WTC11 (cell line): ENCODE data around the gene AP2S1. TPM values are rescaled to one million over a fixed set of nuclear protein-coding genes. Genes with fewer than 3 reads are reported as not detected.

Experiments used
- ATAC-seq: fragments of 200-7000 bp; cut with Tn5 transposase; 2 replicates; pipeline ENCODE4 v1.10.0; 2021; ENCODE audit warnings: mild to moderate bottlenecking, moderate library complexity
- CTCF ChIA-PET: fragments of 300-600 bp; sonication (Branson Sonifier 250); formaldehyde crosslinking; loops from one replicate; lab custom pipeline; 2021; ENCODE audit warnings: antibody characterized with exemption; lab: Charles Lee
- POLR2A ChIA-PET: fragments of 350-600 bp; sonication (Branson Sonifier 250); formaldehyde crosslinking; loops from one replicate; lab custom pipeline; 2021; ENCODE audit warnings: antibody characterized with exemption; lab: Charles Lee
- DNase-seq: peaks from one replicate; pipeline ENCODE4 v3.0.0; 2021; ENCODE audit warnings: low spot score
- H3K27ac Mint-ChIP-seq: 2 replicates; pipeline ENCODE4 v1.8.0; 2021; ENCODE audit warnings: mixed read lengths
- H3K27me3 Mint-ChIP-seq: 2 replicates; pipeline ENCODE4 v1.8.0; 2021; ENCODE audit warnings: low read depth, mild to moderate bottlenecking, moderate library complexity, mixed read lengths
- H3K36me3 Mint-ChIP-seq: 2 replicates; pipeline ENCODE4 v1.8.0; 2021; ENCODE audit warnings: mixed read lengths
- H3K4me1 Mint-ChIP-seq: 2 replicates; pipeline ENCODE4 v1.8.0; 2022; ENCODE audit warnings: mixed read lengths
- H3K4me3 Mint-ChIP-seq: 2 replicates; pipeline ENCODE4 v1.8.0; 2021; ENCODE audit warnings: mild to moderate bottlenecking, moderate library complexity, mixed read lengths
- H3K9me3 Mint-ChIP-seq: 2 replicates; pipeline ENCODE4 v1.8.0; 2021; ENCODE audit warnings: mixed read lengths
- AFF4 ChIP-seq: sonication (generic); formaldehyde crosslinking; IDR thresholded peaks from 2 replicates; pipeline ENCODE4 v1.8.1; 2023; ENCODE audit warnings: mild to moderate bottlenecking, missing genetic modification reagents, borderline replicate concordance
- ATF6 ChIP-seq: sonication (generic); formaldehyde crosslinking; IDR thresholded peaks from 2 replicates; pipeline ENCODE4 v1.8.1; 2023; ENCODE audit warnings: mild to moderate bottlenecking, missing genetic modification reagents
- ETV6 ChIP-seq: sonication (generic); formaldehyde crosslinking; IDR thresholded peaks from 2 replicates; pipeline ENCODE4 v1.8.1; 2022; ENCODE audit warnings: mild to moderate bottlenecking, missing genetic modification reagents
- GABPB1 ChIP-seq: sonication (generic); formaldehyde crosslinking; IDR thresholded peaks from 2 replicates; pipeline ENCODE4 v1.8.1; 2023; ENCODE audit warnings: mild to moderate bottlenecking, missing genetic modification reagents
- GRHL2 ChIP-seq: fragments of 250-450 bp; sonication (Bioruptor Pico); IDR thresholded peaks from 2 replicates; pipeline ENCODE4 v1.8.0; 2022; ENCODE audit warnings: mild to moderate bottlenecking, moderate library complexity; ENCODE audit not compliant: insufficient replicate concordance, severe bottlenecking
- HMGA2 ChIP-seq: fragments of 250-450 bp; sonication (Bioruptor Pico); IDR thresholded peaks from 2 replicates; pipeline ENCODE4 v1.4.0; 2021; ENCODE audit warnings: mild to moderate bottlenecking, moderate library complexity
- JAZF1 ChIP-seq: fragments of 250-450 bp; sonication (Bioruptor Pico); IDR thresholded peaks from 2 replicates; pipeline ENCODE4 v1.9.0; 2021; ENCODE audit warnings: moderate library complexity, mild to moderate bottlenecking, inconsistent platforms
- MAX ChIP-seq: sonication (generic); formaldehyde crosslinking; IDR thresholded peaks from 2 replicates; pipeline ENCODE4 v1.8.0; 2022; ENCODE audit warnings: mild to moderate bottlenecking, missing genetic modification reagents
- ZNF121 ChIP-seq: sonication (generic); formaldehyde crosslinking; IDR thresholded peaks from 2 replicates; pipeline ENCODE4 v1.8.0; 2023; ENCODE audit warnings: missing genetic modification reagents
- ZNF317 ChIP-seq: sonication (generic); formaldehyde crosslinking; IDR thresholded peaks from 2 replicates; pipeline ENCODE4 v1.8.1; 2023; ENCODE audit warnings: low read depth, mild to moderate bottlenecking, moderate library complexity, missing genetic modification reagents, borderline replicate concordance
- ZNF396 ChIP-seq: fragments of 250-450 bp; sonication (Bioruptor Pico); IDR thresholded peaks from 2 replicates; pipeline ENCODE4 v1.8.0; 2021; ENCODE audit warnings: mild to moderate bottlenecking, moderate library complexity, borderline replicate concordance
- ZSCAN18 ChIP-seq: fragments of 250-450 bp; sonication (Bioruptor Pico); IDR thresholded peaks from 2 replicates; pipeline ENCODE4 v2.1.2; 2022; ENCODE audit warnings: mild to moderate bottlenecking, moderate library complexity
- total RNA-seq: library from RNA; stranded (reverse); gene quantifications from 3 replicates; pipeline ENCODE4 v1.2.3, GENCODE V29; 2021
- TF ChIP-seq, protein P1 (sequence below): sonication (generic); formaldehyde crosslinking; IDR thresholded peaks from 2 replicates; pipeline ENCODE4 v1.8.0; 2022; ENCODE audit warnings: missing genetic modification reagents
- TF ChIP-seq, protein P2 (sequence below): fragments of 200-600 bp; IDR thresholded peaks from 2 replicates; pipeline ENCODE4 v1.8.0; 2022; ENCODE audit warnings: antibody characterized with exemption
- TF ChIP-seq, protein P3 (sequence below): fragments of 250-450 bp; sonication (Bioruptor Pico); IDR thresholded peaks from 2 replicates; pipeline ENCODE4 v1.9.0; 2021; ENCODE audit warnings: moderate library complexity, mild to moderate bottlenecking, inconsistent platforms, borderline replicate concordance
- TF ChIP-seq, protein P4 (sequence below): sonication (generic); formaldehyde crosslinking; IDR thresholded peaks from 2 replicates; pipeline ENCODE4 v1.8.1; 2022; ENCODE audit warnings: missing genetic modification reagents, borderline replicate concordance

The AP2S1 gene
- total RNA-seq, 1 experiment from 2014 or later, result 249 TPM

DNA sequence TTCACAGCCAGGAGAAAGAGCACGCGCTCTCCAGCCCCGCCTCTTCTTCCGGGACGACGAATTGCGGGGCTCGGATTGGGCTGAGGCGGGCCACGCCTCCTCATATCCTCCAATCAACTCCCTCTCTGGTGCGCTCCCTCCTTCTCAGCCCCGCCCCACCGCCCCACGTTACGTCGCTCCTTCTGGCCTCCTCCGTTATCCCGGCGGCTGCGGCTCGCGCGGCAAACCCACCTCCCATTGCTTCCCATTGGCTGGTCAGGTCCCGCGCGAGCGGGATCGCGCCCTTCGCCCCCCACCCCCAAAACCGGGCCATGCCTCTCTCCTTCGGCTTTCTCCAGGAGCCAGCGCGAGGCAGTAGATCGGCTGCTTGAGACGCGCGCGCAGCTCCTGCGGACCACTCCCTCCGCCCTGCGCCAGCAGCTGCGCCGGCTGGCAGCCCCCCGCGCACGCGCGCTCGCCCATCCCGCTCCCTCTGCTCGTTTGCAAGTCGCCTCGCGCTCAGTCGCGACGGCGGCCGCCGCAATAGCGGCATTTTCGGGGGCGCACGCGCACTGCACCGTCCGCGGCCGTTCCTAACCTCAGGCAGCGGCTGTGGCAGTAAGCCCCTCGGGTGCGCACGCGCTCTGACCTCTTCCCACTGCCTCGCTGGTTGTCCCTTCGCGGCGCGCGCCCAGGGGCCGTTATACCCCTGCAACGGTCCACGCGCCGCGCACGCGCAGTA, 9.6 kb upstream of the AP2S1 start (continued):
- TF ChIP-seq ZSCAN18 (CRISPR knock-in tag) (no peak), MAX (CRISPR knock-in tag) (peak; percentile 99), ATF6 (no peak)
- TF ChIP-seq, protein P1, sequence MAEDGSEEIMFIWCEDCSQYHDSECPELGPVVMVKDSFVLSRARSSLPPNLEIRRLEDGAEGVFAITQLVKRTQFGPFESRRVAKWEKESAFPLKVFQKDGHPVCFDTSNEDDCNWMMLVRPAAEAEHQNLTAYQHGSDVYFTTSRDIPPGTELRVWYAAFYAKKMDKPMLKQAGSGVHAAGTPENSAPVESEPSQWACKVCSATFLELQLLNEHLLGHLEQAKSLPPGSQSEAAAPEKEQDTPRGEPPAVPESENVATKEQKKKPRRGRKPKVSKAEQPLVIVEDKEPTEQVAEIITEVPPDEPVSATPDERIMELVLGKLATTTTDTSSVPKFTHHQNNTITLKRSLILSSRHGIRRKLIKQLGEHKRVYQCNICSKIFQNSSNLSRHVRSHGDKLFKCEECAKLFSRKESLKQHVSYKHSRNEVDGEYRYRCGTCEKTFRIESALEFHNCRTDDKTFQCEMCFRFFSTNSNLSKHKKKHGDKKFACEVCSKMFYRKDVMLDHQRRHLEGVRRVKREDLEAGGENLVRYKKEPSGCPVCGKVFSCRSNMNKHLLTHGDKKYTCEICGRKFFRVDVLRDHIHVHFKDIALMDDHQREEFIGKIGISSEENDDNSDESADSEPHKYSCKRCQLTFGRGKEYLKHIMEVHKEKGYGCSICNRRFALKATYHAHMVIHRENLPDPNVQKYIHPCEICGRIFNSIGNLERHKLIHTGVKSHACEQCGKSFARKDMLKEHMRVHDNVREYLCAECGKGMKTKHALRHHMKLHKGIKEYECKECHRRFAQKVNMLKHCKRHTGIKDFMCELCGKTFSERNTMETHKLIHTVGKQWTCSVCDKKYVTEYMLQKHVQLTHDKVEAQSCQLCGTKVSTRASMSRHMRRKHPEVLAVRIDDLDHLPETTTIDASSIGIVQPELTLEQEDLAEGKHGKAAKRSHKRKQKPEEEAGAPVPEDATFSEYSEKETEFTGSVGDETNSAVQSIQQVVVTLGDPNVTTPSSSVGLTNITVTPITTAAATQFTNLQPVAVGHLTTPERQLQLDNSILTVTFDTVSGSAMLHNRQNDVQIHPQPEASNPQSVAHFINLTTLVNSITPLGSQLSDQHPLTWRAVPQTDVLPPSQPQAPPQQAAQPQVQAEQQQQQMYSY, result no peak
- TF ChIP-seq, protein P2, sequence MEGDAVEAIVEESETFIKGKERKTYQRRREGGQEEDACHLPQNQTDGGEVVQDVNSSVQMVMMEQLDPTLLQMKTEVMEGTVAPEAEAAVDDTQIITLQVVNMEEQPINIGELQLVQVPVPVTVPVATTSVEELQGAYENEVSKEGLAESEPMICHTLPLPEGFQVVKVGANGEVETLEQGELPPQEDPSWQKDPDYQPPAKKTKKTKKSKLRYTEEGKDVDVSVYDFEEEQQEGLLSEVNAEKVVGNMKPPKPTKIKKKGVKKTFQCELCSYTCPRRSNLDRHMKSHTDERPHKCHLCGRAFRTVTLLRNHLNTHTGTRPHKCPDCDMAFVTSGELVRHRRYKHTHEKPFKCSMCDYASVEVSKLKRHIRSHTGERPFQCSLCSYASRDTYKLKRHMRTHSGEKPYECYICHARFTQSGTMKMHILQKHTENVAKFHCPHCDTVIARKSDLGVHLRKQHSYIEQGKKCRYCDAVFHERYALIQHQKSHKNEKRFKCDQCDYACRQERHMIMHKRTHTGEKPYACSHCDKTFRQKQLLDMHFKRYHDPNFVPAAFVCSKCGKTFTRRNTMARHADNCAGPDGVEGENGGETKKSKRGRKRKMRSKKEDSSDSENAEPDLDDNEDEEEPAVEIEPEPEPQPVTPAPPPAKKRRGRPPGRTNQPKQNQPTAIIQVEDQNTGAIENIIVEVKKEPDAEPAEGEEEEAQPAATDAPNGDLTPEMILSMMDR, result no peak

DNA sequence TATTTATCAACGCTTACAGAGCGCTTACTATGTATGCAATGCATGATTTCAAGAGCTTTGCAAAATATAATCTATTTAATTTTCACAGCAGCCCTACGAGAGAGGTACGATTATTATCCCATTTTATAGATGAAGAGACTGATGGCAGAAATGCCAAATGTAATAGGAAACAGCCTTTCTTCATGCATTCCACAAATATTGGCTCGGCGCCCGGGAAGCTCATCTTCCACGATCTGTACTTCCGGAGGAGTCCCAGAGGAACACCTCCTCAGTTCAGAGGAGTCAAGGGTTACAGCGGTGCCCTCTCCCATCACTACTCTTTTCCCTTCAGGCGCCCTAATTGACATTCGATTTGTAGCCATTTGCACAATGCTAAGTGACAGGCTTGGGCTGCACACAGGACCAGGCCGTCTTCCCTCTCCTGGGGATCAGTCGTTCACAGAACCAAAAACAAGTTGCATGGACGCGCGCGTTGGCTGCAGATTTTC, 9.0 kb upstream of the AP2S1 start:
- Mint-ChIP-seq H3K4me1 (peaks cover 15% of the 10 kb centered on the region), H3K27me3 (peaks cover 12% of the 10 kb centered on the region), H3K4me3 (peak overlapping the region; percentile 74), H3K9me3 (no peaks in the 10 kb centered on the region), H3K36me3 (no peaks in the 10 kb centered on the region), H3K27ac (peak overlapping the region; percentile 98)
- DNase-seq, result no peak
- POLR2A ChIA-PET, result interaction anchor here (0.6 to 1.0 kb wide), 2 partner anchors 9 to 137 kb away, joined by 4 read pairs; partner anchors contain the start of gene AP2S1
- ATAC-seq, result peak; percentile 1
- CTCF ChIA-PET, result interaction anchor here (0.5 to 1.4 kb wide), 6 partner anchors 9 to 132 kb away, joined by 3 to 9 read pairs (median 3); partner anchors contain the start of gene AP2S1
- no peak; the same call in 1 of the 2 replicates for TF ChIP-seq GABPB1 (CRISPR knock-in tag)
- no peak; the same call in 1 of the 2 replicates for TF ChIP-seq ETV6 (CRISPR knock-in tag)
- 0 out of 2 replicates have a peak, but pooled peaks have one; percentile 11 for TF ChIP-seq ZNF317 (CRISPR knock-in tag)
- no peak for TF ChIP-seq HMGA2 (CRISPR knock-in tag)
- TF ChIP-seq ZNF396 (CRISPR knock-in tag), result no peak
- TF ChIP-seq, protein P3, sequence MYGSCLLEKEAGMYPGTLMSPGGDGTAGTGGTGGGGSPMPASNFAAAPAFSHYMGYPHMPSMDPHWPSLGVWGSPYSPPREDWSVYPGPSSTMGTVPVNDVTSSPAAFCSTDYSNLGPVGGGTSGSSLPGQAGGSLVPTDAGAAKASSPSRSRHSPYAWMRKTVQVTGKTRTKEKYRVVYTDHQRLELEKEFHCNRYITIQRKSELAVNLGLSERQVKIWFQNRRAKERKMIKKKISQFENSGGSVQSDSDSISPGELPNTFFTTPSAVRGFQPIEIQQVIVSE, result no peak
- TF ChIP-seq JAZF1 (CRISPR knock-in tag), result no peak
- TF ChIP-seq, protein P4, sequence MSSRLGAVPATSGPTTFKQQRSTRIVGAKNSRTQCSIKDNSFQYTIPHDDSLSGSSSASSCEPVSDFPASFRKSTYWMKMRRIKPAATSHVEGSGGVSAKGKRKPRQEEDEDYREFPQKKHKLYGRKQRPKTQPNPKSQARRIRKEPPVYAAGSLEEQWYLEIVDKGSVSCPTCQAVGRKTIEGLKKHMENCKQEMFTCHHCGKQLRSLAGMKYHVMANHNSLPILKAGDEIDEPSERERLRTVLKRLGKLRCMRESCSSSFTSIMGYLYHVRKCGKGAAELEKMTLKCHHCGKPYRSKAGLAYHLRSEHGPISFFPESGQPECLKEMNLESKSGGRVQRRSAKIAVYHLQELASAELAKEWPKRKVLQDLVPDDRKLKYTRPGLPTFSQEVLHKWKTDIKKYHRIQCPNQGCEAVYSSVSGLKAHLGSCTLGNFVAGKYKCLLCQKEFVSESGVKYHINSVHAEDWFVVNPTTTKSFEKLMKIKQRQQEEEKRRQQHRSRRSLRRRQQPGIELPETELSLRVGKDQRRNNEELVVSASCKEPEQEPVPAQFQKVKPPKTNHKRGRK (CRISPR knock-in tag), result no peak
- no peak for TF ChIP-seq GRHL2 (CRISPR knock-in tag)
- TF ChIP-seq AFF4 (CRISPR knock-in tag), result no peak
- no peak for TF ChIP-seq ZNF121 (CRISPR knock-in tag)
